ENCODE measurements around the gene PPP6R2.

PPP6R2 gene

GRCh38 chr22:50436015-50436830 lies 93.1 kb downstream of the PPP6R2 start:
- DNase-seq = no peak

GRCh38 chr22:50436841-50437341 lies 93.8 kb downstream of the PPP6R2 start:
- DNase-seq = no peak

DNA sequence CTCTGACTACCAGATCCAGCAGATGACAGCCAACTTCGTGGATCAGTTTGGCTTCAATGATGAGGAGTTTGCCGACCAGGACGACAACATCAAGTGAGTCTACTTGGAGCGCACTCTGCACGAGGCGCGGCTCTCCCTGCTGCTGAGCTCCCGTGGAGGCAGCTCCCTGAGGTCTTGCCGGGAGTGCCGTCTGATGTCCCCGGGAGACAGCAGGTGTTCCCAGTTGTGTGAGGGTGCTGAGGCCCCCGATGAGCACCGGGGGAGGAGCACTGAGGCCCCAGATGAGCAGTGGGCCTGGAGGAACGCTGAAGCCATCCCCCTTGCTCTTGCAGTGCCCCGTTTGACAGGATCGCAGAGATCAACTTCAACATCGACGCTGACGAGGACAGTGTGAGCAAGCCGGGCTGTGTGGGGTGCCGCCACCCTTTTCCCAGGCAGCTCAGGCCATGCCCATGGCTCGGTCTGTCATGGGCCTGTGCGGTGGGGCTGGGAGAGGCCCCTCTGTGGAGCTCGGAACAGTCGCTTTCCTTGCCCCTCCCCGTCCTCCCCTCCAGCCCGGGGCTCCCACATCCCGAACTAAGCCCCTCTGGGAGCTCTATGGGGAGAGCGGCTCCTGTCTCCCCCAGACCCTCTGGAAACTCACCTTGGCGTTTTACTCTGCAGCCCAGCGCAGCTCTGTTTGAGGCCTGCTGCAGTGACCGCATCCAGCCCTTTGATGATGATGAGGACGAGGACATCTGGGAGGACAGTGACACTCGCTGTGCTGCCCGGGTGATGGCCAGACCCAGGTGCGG lies 94.6 kb downstream of the PPP6R2 start:
- no peak for DNase-seq

DNA sequence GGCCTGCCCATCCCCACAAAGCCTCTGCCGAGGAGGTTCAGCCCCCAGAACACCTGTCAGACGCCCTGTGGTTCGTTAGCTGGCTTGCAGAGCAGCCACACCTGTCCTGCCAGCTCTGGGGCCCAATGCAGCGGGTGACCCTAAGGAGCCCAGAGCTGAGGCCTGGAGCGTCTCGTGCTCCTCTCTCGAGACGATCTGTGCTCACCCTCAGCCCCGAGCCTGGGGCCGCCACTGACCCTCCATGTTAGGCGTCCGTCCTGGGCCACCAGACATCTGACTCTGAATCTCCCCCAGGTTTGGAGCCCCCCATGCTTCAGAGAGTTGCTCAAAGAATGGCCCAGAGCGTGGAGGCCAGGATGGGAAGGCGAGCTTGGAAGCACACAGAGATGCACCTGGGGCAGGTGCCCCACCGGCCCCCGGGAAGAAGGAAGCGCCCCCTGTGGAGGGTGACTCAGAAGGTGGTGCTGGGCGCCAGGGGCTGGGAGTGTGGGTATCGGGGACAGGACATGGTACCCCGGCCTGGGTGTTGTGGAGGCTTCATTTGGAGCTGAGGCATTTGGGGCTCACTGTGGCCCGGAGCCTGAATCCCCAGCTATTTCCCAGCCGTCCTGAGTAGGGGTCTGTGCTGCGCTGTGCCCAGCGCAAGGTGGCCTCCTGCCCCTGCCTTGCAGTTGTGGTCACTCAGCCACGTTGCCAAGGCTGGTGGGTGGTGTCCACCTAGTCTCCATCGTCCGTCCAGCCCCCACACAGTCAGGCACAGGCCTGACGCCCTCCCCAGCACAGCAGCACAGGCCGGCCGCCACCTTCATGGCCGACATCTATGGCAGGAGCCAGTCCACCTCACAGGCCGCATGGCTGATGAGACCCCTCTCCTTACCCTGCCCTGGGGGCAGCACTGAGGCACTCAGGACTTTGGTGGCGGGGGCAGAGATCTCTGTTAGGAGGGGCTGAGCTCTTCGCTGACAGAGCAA lies 95.5 kb downstream of the PPP6R2 start:
- DNase-seq = no peak

DNA sequence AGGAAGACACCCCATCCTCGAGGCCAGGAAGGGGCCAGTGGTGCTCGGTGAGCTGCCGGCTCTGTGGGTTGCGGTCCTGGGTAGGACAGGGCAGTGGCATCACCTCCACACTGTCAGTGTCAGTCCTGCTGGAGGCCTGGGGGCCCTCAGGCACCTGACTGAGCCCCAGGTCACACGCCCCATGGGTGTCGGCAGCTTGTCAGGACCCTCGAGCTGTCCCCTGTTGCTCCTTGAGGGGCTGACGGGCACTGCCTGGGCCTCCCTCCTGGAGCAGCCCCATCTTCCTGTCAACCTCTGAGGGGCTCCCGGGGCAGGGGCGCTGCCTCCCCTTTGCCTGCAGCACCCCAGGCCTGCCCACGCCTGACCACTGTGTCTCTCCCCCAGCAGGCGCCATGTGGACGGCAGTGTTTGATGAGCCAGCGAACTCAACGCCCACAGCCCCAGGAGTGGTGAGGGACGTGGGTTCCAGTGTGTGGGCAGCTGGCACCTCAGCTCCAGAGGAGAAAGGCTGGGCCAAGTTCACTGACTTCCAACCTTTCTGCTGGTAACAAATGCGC lies 96.3 kb downstream of the PPP6R2 start:
- DNase-seq = no peak

- no peak for DNase-seq
Measured at GRCh38 chr22:50439871-50440331, 96.8 kb downstream of the PPP6R2 start.

DNA sequence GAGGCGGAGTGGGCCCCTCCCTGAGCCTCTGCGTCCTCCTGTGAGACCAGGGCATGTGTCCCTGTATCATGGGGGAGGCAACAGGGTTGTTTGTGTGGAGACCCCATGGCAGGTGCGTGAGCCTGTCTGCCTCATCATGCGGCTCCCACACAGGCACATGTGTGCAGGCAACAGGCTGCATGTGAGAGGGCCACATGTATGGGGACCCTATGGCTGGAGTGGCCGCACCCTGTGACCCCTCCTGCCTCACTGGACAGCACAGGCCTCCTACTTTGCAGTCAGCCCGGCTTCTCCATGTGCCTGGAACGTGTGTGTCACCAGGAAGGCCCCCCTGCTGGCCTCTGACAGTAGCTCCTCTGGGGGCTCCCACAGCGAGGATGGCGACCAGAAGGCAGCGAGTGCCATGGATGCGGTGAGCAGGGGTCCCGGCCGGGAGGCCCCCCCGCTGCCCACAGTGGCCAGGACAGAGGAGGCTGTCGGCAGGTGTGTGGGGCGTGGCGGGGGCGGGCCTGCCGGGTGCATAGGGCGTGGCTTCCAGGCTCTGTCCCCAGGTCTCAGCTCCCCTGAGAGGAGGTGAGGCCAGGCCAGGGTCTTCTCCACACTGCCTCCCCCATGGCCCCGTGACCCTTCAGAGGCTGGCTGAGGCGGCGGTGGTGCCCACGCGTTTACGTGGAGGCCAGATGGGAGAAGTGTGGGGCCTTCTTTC lies 97.6 kb downstream of the PPP6R2 start:
- DNase-seq = no peak

DNA sequence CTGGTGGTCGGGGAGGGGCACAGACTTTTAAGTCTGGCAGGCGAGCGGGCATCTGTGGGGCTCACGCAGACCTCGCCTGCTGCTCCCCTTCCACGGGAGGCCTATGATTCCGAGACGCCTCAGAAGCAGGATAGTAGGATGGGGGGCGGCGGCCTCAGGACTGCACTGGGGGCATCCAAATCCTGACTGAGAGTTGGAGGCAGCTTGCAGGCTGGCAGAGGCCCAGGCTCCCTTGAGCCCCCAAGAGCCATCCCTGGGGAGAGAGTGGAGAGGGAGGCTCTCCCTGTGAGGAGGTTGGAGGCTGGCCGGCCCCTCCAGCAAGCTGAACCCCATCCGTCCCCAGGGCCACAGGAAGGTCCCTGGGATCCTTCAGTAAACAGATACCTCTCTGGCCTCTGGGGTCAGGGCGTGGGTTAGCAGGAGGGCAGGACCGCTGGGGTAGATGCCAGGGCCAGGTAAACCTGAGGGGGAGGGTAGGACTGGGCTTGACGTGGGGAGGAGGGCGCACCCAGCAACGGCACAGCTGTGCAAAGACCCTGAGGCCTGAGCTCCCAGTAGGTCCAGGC lies 98.4 kb downstream of the PPP6R2 start:
- no peak for DNase-seq

GRCh38 chr22:50443197-50443596 lies 100.1 kb downstream of the PPP6R2 start:
- no peak for DNase-seq

DNA sequence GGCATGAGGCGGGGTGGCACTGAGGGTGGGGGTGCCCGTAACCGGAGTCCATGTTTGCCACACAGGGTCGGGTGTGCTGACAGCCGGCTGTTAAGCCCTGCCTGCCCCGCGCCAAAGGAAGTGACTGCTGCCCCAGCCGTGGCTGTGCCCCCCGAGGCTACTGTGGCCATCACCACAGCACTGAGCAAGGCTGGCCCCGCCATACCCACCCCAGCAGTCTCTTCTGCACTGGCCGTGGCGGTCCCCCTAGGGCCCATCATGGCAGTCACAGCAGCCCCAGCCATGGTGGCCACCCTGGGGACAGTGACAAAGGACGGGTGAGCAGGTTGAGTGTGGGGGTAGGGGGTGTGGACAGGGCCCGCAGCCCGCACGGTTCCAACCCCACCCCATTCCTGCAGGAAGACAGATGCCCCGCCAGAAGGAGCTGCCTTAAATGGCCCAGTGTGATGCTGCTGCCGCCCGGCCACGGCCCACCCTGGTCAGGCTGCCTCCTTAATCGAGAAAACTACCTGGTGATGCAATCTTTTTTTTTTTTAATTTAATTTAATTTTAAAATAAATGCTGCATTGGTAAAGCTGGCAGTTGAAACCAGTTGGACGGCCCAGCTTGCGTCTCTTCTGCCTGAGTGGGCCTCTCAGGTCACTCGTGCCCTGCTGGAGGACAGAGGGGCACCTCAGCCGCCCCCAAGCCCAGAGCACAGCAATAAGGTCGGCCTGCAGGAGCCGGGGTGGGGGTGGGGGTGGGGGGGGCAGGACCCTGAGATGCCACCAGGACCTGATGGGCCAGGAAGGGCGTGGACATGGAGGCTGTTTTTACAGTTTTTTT lies 100.9 kb downstream of the PPP6R2 start:
- DNase-seq = no peak

- no peak for DNase-seq
Measured at GRCh38 chr22:50444663-50445062, 101.5 kb downstream of the PPP6R2 start.

- DNase-seq = no peak
Measured at GRCh38 chr22:50445071-50445879, 102.1 kb downstream of the PPP6R2 start.

DNA sequence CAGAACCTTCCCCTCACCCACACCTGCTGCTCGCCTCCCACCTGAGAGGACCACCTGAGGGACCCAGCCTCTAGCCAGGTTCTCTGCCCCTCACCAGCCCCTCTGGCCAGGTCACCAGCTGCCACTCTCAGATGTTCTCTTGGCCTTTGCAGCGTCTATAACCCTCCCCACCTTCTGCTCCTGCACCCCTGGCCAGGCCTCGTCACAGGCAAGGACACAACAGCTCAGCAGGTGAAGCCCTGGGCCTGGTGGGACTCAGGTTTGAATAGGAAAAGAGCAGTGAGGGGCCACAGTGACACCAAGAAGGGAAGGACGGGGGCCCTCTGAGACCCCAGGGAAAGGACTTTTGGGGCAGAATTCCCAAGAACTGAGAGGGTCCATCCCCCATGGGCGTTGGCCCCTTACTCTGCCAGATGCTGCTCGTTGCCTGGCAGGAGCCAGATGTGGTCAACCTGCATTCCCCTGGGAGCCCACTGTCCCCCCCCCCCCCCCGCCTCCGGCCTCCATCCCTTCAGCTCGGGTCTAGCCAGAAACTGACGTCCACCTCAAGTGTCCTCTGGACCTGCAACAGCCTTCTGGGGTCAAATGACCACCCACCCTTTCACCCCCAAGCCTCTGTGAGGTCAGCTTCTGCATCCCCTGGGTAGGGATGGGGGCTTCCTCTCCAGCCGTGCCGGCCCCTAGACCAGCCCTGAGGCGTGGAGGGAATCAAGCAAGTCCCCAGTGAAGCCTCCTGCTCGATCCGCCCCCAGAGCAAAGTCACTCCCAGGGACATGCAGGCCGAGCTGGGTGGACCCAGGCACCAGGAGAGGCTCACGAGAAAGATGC lies 103.0 kb downstream of the PPP6R2 start:
- no peak for DNase-seq

- no peak for DNase-seq
Measured at GRCh38 chr22:50446708-50447575, 103.8 kb downstream of the PPP6R2 start.

DNA sequence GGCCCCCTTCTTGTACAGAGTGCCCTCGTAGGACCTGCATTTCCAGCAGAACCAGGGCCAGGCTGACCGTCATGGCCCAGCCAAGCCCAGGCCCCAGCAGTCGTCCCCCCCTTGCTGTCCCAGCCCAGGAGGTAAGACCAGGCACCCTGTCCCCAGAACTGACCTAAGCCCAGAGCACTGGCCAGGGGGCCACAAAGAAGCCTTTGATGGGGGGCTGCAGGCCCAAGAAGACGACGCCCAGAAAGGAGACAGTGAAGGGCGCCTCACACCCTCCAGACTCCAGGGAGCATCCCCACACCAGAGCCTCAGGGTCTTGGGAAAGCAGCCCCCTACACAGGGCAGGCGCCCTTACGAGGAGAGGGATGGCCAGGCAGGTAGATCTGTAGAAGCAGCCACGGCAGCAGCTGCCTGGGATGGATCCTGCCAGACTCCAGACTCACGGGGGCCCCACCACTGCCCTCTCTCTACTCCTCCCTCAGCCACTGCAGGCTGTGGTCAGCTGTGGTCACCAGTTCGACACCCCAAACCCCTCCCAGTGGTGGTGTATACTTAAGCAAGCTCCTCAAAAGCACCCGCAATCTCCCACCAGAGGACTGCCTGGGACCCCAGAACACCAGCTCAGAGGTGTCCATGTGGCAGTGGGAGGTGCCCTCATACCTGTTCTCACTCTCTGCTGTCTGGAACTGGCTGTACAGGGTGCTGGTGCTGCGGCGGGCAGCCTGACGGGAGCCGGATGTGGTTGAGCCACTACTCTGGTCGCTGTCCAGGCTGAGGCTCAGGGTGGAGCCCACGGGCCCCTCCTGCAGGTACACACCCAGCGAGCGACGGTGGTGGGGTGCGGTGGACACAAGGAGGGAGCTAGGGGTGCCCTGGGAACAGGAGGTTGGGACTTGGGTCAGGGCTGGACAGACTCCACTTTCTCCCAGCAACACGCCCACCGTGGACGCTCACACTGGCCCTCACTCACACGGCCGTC lies 104.7 kb downstream of the PPP6R2 start:
- no peak for DNase-seq

DNA sequence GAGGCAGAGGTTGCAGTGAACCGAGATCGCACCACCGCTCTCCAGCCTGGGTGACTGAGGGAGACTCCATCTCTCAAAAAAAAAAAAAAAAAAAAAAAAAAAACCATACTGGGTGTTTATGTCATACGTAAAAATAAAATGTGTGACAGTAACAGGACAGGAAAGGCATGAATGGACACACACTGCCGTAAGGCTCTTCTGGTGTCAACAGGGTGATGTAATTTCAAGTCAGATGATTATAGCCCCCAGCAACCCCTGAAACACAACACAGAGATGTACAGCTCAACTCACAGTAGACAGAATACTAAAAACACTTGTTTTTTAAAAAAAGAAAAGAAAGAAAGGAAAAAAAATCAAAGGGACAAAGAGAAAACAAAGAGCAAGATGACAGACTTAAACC lies 109.5 kb downstream of the PPP6R2 start:
- no peak for DNase-seq

All from activated naive CD4-positive, alpha-beta T cell (primary cell).